Right renal pelvis (tissue), 4 donors: ENCODE data around the gene ARHGEF33. TPM values are rescaled to one million over a fixed set of nuclear protein-coding genes. Genes with fewer than 3 reads are reported as not detected.

Source experiments
- DNase-seq, 4 donors: peaks; one replicate each; pipeline ENCODE4 v3.0.0-alpha.2; 2013; ENCODE audit warnings: low read depth in 4 of 4, low spot score in 3 of 4, missing footprints in 1 of 4
- polyA plus RNA-seq, 4 donors: library from polyadenylated mRNA; unstranded; fragments of 120-200 nt; gene quantifications; one replicate each; pipeline ENCODE4 v1.2.1, GENCODE V29; 2013; ENCODE audit not compliant: insufficient read length in 4 of 4

The ARHGEF33 gene
- polyA plus RNA-seq, 4 donors, result 2.1 to 2.7 (median 2.2) TPM

GRCh38 chr2:38951766-38952165 lies 62.1 kb downstream of the ARHGEF33 start:
- DNase-seq, result no peak

- DNase-seq, result no peak
These were observed 68.3 kb downstream of the ARHGEF33 start for GRCh38 chr2:38957972-38958371.

DNA sequence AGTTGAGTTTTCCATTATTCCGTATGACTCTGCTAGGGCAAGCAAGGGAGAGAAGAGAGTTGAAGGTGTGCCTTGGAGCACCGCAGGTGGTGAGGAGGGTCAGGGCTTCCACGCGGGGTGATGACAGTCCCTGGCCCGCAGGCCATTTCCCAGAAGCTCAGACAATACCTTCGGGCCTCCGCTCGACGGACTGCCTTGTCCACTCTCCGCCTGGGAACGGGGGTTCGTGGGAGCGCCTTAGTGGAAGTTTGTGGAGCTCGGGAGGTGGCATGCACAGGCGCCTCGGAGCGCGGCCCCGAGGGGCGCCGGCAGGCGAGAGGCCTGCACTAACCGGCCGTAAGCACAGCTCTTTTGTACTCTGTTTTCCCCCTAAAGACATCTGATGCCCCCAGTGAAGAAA lies 69.8 kb downstream of the ARHGEF33 start:
- no peak for DNase-seq

DNA sequence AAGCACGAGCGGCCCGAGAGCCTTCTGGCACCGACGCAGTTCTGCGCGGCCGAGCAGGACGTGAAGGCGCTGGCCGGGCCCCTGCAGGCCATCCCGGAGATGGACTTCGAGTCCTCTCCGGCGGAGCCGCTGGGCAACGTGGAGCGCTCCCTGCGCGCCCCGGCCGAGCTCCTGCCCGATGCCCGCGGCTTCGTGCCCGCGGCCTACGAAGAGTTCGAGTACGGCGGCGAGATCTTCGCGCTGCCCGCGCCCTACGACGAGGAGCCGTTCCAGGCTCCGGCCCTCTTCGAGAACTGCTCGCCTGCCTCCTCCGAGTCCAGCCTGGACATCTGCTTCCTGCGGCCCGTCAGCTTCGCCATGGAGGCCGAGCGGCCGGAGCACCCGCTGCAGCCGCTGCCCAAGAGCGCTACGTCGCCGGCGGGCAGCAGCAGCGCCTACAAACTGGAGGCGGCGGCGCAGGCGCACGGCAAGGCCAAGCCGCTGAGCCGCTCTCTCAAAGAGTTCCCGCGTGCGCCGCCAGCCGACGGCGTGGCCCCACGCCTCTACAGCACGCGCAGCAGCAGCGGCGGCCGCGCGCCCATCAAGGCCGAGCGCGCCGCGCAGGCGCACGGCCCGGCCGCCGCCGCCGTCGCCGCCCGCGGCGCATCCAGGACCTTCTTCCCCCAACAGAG lies 70.4 kb downstream of the ARHGEF33 start:
- peak; percentile 62 to 76 (median 68) for DNase-seq

- no peak for DNase-seq
These were observed 71.1 kb downstream of the ARHGEF33 start for GRCh38 chr2:38960609-38961320.

DNA sequence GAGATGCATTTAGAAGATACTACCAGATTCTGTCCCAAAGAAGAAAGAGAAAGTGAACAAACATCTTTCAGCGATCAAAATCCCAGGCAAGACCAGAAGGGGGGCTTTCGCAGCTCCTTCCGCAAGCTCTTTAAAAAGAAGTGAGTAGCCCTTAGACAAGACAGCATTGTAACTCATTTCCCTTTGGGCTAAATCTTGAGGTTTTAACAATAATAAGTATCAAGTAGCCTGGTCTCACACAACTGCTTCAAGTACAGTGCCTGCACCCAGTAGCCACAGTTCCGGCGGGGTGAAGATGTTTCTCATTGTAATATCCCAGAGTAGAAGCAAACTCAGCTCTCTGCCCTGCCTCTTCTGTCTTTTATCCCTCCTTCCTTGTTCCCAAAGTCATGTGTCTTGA lies 76.3 kb downstream of the ARHGEF33 start:
- no peak for DNase-seq

DNA sequence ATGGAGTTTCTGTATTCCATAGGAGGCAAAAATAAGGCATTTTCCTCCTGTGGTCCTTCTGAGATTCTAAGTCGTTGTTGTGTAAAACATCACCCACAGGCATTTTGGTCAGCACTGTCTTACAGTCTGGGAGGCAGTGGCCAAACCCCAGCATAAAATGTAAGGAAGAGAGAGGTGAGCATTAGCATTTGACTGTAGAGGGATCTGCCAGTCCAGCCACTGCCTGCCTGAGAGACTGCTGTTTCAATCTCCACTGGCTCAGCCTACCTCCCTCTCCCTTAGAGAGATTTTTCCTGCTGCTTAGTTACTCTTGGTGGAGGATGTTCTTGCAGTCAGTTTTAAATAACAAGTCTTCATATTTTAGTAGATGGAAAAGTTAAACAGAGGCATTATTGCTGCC lies 77.0 kb downstream of the ARHGEF33 start:
- no peak for DNase-seq

DNA sequence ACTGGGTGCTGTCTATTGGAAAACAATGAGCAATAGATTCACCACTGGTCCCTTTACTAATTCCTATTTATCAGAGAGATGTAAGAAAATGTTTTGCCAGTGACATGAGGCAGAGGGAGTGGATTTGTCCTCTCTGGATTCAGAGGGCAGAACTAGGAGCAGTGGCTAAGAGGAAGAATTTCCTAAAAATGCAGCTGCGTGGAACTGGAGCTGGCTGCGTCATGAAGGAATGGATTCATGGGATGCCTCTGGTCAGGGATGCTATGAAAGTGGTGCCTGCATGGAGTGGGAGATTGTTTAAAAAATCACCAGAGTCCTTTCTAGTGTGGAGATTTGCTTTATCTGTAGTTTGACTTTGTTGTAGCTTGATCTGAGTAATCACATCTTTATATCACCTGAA lies 78.3 kb downstream of the ARHGEF33 start:
- DNase-seq, result no peak

- no peak for DNase-seq
These were observed 81.7 kb downstream of the ARHGEF33 start for GRCh38 chr2:38971377-38971776.

DNA sequence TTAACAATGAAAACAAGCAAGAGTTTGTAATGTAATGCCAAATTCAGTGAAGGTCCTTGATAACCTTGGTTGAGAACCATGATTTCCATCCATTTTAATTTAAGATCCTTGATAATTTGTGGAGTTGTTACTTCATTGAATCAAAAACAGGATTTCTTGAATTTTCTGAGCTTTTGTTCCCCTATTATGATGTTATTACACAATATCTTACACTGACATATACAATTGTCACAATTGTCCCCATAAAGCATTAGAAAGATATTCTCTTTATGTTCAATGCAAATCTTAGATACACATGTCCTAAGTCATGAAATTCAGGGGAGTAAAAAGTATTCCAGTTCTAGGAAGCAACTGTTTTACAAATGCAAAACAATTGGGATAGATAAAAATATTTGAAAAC lies 83.6 kb downstream of the ARHGEF33 start:
- no peak for DNase-seq

DNA sequence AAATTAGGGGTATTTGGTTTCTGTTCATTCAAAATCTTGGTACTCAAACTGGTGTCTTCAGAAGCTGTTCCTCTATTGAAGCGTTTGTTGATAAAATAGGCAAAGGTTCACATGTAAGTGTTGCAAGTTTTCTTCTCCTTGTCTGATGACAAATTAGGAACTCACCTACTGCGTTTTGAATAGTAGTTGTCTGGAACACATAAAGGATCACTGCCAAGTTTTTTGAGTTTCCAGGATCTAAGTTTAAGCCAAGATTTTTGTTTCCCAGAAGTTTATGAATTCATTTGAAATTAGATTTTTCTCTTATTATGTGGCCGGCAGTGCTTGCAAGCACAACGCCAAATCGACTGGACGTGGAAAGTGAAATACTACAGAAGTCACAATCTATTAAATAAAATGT lies 85.4 kb downstream of the ARHGEF33 start:
- DNase-seq, result no peak

DNA sequence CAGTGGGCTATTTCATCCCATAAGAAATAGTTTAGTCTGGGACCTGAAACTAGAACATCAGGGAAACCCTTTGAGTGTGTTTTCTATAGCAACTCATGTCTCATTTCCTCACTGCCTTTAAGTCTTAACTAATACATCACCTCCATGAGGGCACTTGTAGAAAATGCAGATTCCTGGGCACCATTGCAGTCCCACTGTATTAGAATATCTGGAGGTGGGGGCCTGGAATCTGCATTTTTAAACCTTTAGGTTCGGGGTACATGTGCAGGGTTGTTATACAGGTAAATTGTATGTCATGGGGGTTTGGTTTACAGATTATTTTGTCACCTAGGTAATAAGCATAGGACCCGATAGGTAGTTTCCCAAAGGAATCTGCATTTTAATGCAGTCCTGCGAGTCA lies 87.4 kb downstream of the ARHGEF33 start:
- DNase-seq, result no peak

DNA sequence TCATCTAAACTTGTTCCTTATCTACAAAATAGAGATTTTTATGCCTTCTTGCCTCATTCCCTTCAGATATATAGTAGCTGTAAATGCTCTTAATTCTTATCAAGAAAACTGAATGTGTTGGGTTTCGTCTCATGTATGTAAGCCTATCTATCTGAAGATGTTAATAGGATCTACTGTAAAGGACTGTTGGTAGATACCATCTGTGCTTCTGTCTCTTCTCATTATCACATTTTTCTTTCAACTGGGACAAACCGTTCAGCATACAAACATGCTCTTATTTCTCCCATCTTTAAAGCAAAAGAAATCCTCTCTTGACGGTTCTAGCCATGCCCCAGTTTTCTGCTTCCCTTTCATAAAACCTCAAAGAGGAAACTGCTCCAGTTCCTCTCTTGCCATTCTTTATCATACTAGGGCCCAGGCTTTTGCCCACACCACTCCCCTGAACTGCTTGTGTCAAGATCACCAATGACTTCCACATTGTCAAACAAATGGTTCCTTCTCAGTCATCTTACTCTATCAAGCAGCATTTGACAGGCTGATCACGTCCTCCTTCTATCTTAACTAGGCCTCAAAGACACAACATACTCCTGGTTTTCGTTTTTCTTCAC lies 88.7 kb downstream of the ARHGEF33 start:
- DNase-seq, result no peak

GRCh38 chr2:38978908-38979307 lies 89.2 kb downstream of the ARHGEF33 start:
- no peak for DNase-seq

- DNase-seq, result no peak
These were observed 91.5 kb downstream of the ARHGEF33 start for GRCh38 chr2:38981003-38981669.

DNA sequence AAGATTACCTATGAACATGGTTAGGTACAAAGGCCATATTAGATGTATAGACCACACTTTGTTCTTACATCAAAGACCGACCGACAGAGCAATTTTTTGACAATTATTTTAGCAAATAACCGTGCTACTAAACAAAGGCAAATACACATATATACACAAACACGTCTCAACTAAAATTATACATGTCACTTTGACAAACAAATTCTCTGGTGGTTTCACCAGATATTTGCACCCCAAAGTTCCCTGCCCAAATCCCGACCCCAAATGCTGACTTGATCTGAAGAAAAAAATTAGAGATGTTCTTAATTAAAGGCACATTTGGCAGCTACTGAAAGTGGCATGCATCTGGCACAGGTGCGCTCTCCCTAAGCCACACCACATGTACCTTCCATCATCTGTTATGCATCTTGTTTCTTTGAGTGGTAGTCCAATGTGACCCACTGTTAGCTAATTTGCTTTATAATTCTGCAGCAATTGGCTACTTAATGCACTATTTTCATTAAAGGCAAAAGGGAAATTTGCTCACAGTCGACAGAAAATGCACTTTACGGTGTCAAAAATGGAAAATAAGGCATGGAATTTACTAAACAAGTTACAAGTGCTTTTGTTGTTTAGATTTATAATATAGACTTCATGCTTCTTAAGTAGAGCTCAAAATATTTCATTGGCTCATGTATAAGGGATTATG lies 92.1 kb downstream of the ARHGEF33 start:
- no peak for DNase-seq

GRCh38 chr2:38982498-38982897 lies 92.8 kb downstream of the ARHGEF33 start:
- DNase-seq, result no peak

GRCh38 chr2:38988716-38989115 lies 99.0 kb downstream of the ARHGEF33 start:
- no peak for DNase-seq

DNA sequence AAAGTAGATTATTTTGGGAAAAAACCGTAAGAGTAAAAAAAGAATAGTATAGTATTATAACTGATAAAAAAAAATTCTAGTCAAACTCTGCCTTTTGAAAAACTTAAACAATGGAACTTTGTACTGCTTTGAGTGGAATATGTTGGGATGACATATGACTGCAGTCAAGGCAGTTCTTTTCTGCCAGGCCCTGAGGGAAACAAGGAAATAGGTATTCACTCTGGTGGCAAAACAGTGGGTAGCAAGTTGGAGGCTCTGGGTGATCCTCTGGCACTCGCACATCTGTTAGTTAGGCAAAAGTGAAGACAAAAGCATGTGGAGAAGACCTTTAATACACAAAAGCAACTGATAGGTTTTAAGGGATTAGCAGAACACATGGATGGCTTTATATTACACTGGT lies 102.2 kb downstream of the ARHGEF33 start:
- DNase-seq, result no peak

- DNase-seq, result no peak
These were observed 108.1 kb downstream of the ARHGEF33 start for GRCh38 chr2:38997781-38998180.

- DNase-seq, result no peak
These were observed 110.9 kb downstream of the ARHGEF33 start for GRCh38 chr2:39000552-39000951.
